GM18870 (cell line): ENCODE results near the gene INPPL1.

Source experiments
- ATAC-seq: cut with Tn5 transposase; IDR thresholded peaks from one replicate; pipeline ENCODE4 v1.9.1; 2021; ENCODE audit warnings: moderate library complexity; ENCODE audit not compliant: unreplicated experiment

Gene INPPL1

GRCh38 chr11:72231396-72232259 is 7.1 kb downstream of the INPPL1 start:
- ATAC-seq: no peak

- no peak for ATAC-seq
Observed at GRCh38 chr11:72232260-72233055, 7.9 kb downstream of the INPPL1 start.

GRCh38 chr11:72233056-72233772 is 8.6 kb downstream of the INPPL1 start:
- no peak for ATAC-seq

- ATAC-seq: no peak
Observed at GRCh38 chr11:72233773-72234513, 9.4 kb downstream of the INPPL1 start.

- ATAC-seq: no peak
Observed at GRCh38 chr11:72234514-72234830, 9.9 kb downstream of the INPPL1 start.

- ATAC-seq: no peak
Observed at GRCh38 chr11:72234920-72235319, 10.4 kb downstream of the INPPL1 start.

GRCh38 chr11:72235351-72236057 is 10.9 kb downstream of the INPPL1 start:
- ATAC-seq: no peak

GRCh38 chr11:72236083-72236697 is 11.6 kb downstream of the INPPL1 start:
- ATAC-seq: no peak

- ATAC-seq: no peak
Observed at GRCh38 chr11:72236774-72237111, 12.2 kb downstream of the INPPL1 start.

- ATAC-seq: no peak
Observed at GRCh38 chr11:72237112-72237931, 12.8 kb downstream of the INPPL1 start.

GRCh38 chr11:72238040-72238450 is 13.5 kb downstream of the INPPL1 start:
- no peak for ATAC-seq

- ATAC-seq: no peak
Observed at GRCh38 chr11:72238492-72239312, 14.1 kb downstream of the INPPL1 start.

- no peak for ATAC-seq
Observed at GRCh38 chr11:72239313-72239848, 14.8 kb downstream of the INPPL1 start.

- ATAC-seq: no peak
Observed at GRCh38 chr11:72239849-72240460, 15.4 kb downstream of the INPPL1 start.

- no peak for ATAC-seq
Observed at GRCh38 chr11:72240461-72241290, 16.1 kb downstream of the INPPL1 start.

GRCh38 chr11:72241291-72241781 is 16.8 kb downstream of the INPPL1 start:
- no peak for ATAC-seq
